PC-9 (cell line): ENCODE results near the gene ACSS3. TPM values are rescaled to one million over a fixed set of nuclear protein-coding genes. Genes with fewer than 3 reads are reported as not detected.

Source experiments
- BruUV-seq: library from RNA; stranded (reverse); fragments of 400-500 nt; replicated peaks from 2 replicates; lab custom pipeline; 2021; lab: Mats Ljungman, UMichigan
- CTCF ChIA-PET: fragments of 300-600 bp; sonication (Branson Sonifier 250); formaldehyde crosslinking; loops from one replicate; lab custom pipeline; 2022; ENCODE audit warnings: antibody characterized with exemption; lab: Charles Lee
- POLR2A ChIA-PET: fragments of 300-600 bp; sonication (Branson Sonifier 250); formaldehyde crosslinking; loops from one replicate; lab custom pipeline; 2022; ENCODE audit warnings: antibody characterized with exemption; ENCODE audit not compliant: unreplicated experiment; lab: Charles Lee
- DNase-seq, 2 experiments: peaks; one replicate each; pipeline versions ENCODE4 v3.0.0 to v3.0.0-alpha.2; 2015 to 2022; ENCODE audit warnings: mixed read lengths in 1 of 2
- H2AFZ ChIP-seq: fragments of 200-600 bp; sonication (generic); 2 replicates; pipeline ENCODE4 v1.8.1; 2017; ENCODE audit warnings: antibody characterized with exemption
- H3F3A ChIP-seq: fragments of 200-600 bp; sonication (generic); 2 replicates; pipeline ENCODE4 v1.8.1; 2017; ENCODE audit warnings: antibody characterized with exemption, mild to moderate bottlenecking, low read depth; ENCODE audit not compliant: insufficient read depth
- H3K27ac ChIP-seq: fragments of 200-600 bp; sonication (generic); 2 replicates; pipeline ENCODE4 v1.6.1; 2016; ENCODE audit warnings: mixed run types
- H3K27me3 ChIP-seq: fragments of 200-600 bp; sonication (generic); 2 replicates; pipeline ENCODE4 v1.6.1; 2016; ENCODE audit warnings: low read depth, mixed run types; ENCODE audit not compliant: insufficient read depth
- H3K36me3 ChIP-seq: fragments of 200-600 bp; sonication (generic); 2 replicates; pipeline ENCODE4 v1.6.1; 2016; ENCODE audit warnings: low read depth, mixed run types
- H3K4me1 ChIP-seq: fragments of 200-600 bp; sonication (generic); replicated peaks from 2 replicates; pipeline ENCODE4 v1.6.1; 2016; ENCODE audit warnings: mixed run types; ENCODE audit not compliant: insufficient read depth
- H3K4me2 ChIP-seq: fragments of 200-600 bp; sonication (generic); 2 replicates; pipeline ENCODE4 v1.6.1; 2017; ENCODE audit warnings: mixed run types
- H3K4me3 ChIP-seq: fragments of 200-600 bp; sonication (generic); 2 replicates; pipeline ENCODE4 v1.6.1; 2016; ENCODE audit warnings: mixed run types
- H3K79me2 ChIP-seq: fragments of 200-600 bp; sonication (generic); 2 replicates; pipeline ENCODE4 v1.6.1; 2017; ENCODE audit warnings: low read depth, mixed run types
- H3K9me2 ChIP-seq: fragments of 200-600 bp; sonication (generic); 2 replicates; pipeline ENCODE4 v1.8.1; 2017; ENCODE audit warnings: mild to moderate bottlenecking; ENCODE audit not compliant: insufficient read depth
- H3K9me3 ChIP-seq: fragments of 200-600 bp; sonication (generic); 2 replicates; pipeline ENCODE4 v1.8.1; 2016; ENCODE audit warnings: low read depth; ENCODE audit not compliant: insufficient read depth
- H4K20me1 ChIP-seq: fragments of 200-600 bp; sonication (generic); 2 replicates; pipeline ENCODE4 v1.8.1; 2017; ENCODE audit not compliant: insufficient read depth
- EZH2 ChIP-seq: fragments of 200-600 bp; sonication (generic); IDR thresholded peaks from 2 replicates; pipeline ENCODE4 v1.8.0; 2017; ENCODE audit warnings: antibody characterized with exemption, low read depth
- intact Hi-C: fragments of 100-400 bp; cut with micrococcal nuclease; formaldehyde crosslinking; loops from one replicate; pipeline ENCODE4 v1.10.0; 2022; ENCODE audit not compliant: unreplicated experiment
- total RNA-seq: library from RNA; stranded (reverse); gene quantifications from 2 replicates; pipeline ENCODE4 v1.2.3, GENCODE V29; 2021
- TF ChIP-seq, protein P1 (sequence below): fragments of 200-600 bp; sonication (generic); conservative IDR thresholded peaks from 2 replicates; pipeline ENCODE4 v1.6.1; 2017; ENCODE audit warnings: mixed run types, antibody characterized with exemption, mild to moderate bottlenecking, moderate library complexity

Gene ACSS3
- total RNA-seq, 1 experiment from 2014 or later, result 8.5 TPM

DNA sequence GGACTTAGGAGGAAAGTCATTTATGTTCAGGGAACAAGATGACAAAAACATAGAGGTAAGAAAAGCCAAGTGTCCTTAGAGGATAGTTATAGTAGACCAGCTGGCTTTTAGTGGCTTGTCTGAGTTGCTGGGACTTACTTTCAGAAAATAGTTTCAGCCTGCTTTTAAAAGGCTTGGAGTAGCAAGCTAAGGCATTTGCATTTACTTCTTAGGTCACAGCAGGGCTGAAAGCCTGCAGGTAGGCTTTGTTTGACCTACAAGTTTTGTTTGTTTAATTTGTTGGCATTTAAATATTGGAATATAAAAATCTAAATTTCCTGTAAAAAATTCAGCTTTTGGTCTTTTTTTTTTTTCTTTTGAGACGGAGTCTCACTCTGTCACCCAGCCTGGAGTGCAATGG lies 5.1 kb downstream of the ACSS3 start:
- H3K4me3 ChIP-seq, result no peak overlapping the region
- intact Hi-C loops, result no loop called here
- H3K4me2 ChIP-seq, result no peak overlapping the region
- H3K27ac ChIP-seq, result no peak overlapping the region
- POLR2A ChIA-PET, result no interaction called here
- H3K9me3 ChIP-seq, result no peaks in the 10 kb centered on the region
- H3F3A ChIP-seq, result no peaks in the 10 kb centered on the region
- H3K9me2 ChIP-seq, result no peaks in the 10 kb centered on the region
- CTCF ChIA-PET, result no interaction called here
- no peak for DNase-seq
- no TSS peak for BruUV-seq
- no peaks in the 10 kb centered on the region for H3K27me3 ChIP-seq
- no peaks in the 10 kb centered on the region; the same call in 1 of the 2 replicates for H3K79me2 ChIP-seq
- H2AFZ ChIP-seq, result no peak overlapping the region
- no peaks in the 10 kb centered on the region for H3K36me3 ChIP-seq
- peaks cover 16% of the 10 kb centered on the region for H3K4me1 ChIP-seq
- no peaks in the 10 kb centered on the region for H4K20me1 ChIP-seq
- no peak for TF ChIP-seq EZH2
- TF ChIP-seq, protein P1, sequence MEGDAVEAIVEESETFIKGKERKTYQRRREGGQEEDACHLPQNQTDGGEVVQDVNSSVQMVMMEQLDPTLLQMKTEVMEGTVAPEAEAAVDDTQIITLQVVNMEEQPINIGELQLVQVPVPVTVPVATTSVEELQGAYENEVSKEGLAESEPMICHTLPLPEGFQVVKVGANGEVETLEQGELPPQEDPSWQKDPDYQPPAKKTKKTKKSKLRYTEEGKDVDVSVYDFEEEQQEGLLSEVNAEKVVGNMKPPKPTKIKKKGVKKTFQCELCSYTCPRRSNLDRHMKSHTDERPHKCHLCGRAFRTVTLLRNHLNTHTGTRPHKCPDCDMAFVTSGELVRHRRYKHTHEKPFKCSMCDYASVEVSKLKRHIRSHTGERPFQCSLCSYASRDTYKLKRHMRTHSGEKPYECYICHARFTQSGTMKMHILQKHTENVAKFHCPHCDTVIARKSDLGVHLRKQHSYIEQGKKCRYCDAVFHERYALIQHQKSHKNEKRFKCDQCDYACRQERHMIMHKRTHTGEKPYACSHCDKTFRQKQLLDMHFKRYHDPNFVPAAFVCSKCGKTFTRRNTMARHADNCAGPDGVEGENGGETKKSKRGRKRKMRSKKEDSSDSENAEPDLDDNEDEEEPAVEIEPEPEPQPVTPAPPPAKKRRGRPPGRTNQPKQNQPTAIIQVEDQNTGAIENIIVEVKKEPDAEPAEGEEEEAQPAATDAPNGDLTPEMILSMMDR, result no peak

- TF ChIP-seq EZH2, result no peak
- TF ChIP-seq, protein P1, result no peak
- Histone ChIP-seq H3F3A (no peaks in the 10 kb centered on the region), H3K4me3 (no peak overlapping the region), H3K9me3 (no peaks in the 10 kb centered on the region), H3K27me3 (no peaks in the 10 kb centered on the region), H3K79me2 (no peaks in the 10 kb centered on the region), H3K27ac (no peak overlapping the region), H2AFZ (no peak overlapping the region), H4K20me1 (no peaks in the 10 kb centered on the region), H3K9me2 (no peaks in the 10 kb centered on the region), H3K4me1 (peaks cover 10% of the 10 kb centered on the region), H3K4me2 (no peak overlapping the region), H3K36me3 (no peaks in the 10 kb centered on the region)
- CTCF ChIA-PET, result no interaction called here
- POLR2A ChIA-PET, result no interaction called here
- no peak for DNase-seq
- BruUV-seq, result no TSS peak
- intact Hi-C loops, result no loop called here
Measured at GRCh38 chr12:81083906-81084513, 6.1 kb downstream of the ACSS3 start.

GRCh38 chr12:81084811-81085350 lies 7.0 kb downstream of the ACSS3 start:
- CTCF ChIA-PET, result no interaction called here
- intact Hi-C loops, result no loop called here
- POLR2A ChIA-PET, result no interaction called here
- no peaks in the 10 kb centered on the region for H3K79me2 ChIP-seq
- no peaks in the 10 kb centered on the region for H3F3A ChIP-seq
- no peaks in the 10 kb centered on the region for H3K9me3 ChIP-seq
- H3K27ac ChIP-seq, result no peak overlapping the region
- BruUV-seq, result no TSS peak
- no peaks in the 10 kb centered on the region for H3K9me2 ChIP-seq
- H3K4me2 ChIP-seq, result no peak overlapping the region
- H2AFZ ChIP-seq, result no peak overlapping the region
- no peaks in the 10 kb centered on the region for H4K20me1 ChIP-seq
- DNase-seq, result no peak
- no peaks in the 10 kb centered on the region for H3K27me3 ChIP-seq
- H3K36me3 ChIP-seq, result no peaks in the 10 kb centered on the region
- H3K4me3 ChIP-seq, result no peak overlapping the region
- TF ChIP-seq EZH2, result no peak
- TF ChIP-seq, protein P1, result no peak
- 0 out of 2 replicates have a peak, but pooled peaks cover 5% of the 10 kb centered on the region for H3K4me1 ChIP-seq
